LHCN-M2 (cell line): ENCODE results near the gene SOBP. TPM values are rescaled to one million over a fixed set of nuclear protein-coding genes. Genes with fewer than 3 reads are reported as not detected.

Source experiments
- DNase-seq: peaks from one replicate; pipeline ENCODE4 v3.0.0-alpha.2; 2012; ENCODE audit warnings: low read depth
- total RNA-seq: library from RNA; depleted of rRNA; stranded (reverse); fragments of >200 nt; gene quantifications from 2 replicates; pipeline ENCODE4 v1.2.3, GENCODE V29; 2014

Gene SOBP
- total RNA-seq, 1 experiment from 2014 or later = under 0.01 TPM

- no peak for DNase-seq
Observed at GRCh38 chr6:107689190-107689589, 199.3 kb downstream of the SOBP start.

DNA sequence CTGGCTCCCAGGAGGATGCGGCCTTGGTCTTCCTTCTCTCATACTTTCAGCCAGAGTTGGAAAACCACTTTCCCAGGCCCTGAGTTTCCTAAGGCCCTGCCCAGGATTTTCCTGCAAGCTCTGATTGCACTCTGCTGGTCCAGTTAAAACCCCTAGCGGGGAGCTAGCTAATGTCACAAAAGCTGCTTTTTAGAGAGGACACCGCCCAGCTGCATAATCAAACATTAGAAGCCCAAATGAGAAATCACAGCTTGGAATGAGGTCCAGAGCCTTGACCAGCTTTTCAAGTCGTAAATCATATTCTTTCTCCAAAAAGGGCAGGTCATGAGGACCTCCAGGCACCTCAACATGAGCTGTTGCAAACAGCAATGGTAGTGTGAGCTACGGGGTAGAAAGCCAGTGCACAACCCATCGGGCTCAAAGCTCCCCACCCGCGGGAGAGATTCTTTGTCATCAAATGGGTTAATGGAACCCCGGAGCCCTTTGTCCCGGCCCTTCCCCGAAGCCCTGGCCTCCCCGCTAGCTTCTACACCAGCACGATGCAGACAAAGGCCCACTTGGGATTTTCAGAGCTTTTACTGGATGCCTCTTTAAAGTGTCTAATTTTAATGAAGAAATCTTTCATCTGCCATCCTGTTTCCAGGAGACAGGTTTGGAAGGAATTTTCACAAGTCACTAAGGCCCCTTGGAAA lies 200.2 kb downstream of the SOBP start:
- no peak for DNase-seq

- DNase-seq = no peak
Observed at GRCh38 chr6:107690643-107691061, 200.7 kb downstream of the SOBP start.

GRCh38 chr6:107691062-107691751 lies 201.3 kb downstream of the SOBP start:
- peak; percentile 97 for DNase-seq

DNA sequence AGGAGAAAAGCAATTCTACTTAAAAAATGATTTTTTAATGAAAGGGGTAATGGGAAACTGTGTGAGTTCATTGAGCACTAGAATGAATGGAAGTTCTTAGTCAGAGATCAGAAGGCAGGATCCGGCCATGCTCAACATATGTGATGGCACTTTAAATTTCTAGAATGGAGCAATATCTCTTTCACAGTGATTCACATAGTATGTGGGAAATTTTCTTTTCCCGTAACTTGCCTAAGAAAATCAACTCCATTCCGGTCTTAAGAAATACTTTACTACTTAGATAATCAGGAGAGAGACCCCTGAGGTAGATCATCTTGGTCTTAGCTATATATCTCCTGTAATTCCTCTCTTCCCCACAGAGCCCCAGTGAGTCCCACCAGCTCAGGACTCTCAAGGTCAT lies 202.4 kb downstream of the SOBP start:
- peak; percentile 68 for DNase-seq

DNA sequence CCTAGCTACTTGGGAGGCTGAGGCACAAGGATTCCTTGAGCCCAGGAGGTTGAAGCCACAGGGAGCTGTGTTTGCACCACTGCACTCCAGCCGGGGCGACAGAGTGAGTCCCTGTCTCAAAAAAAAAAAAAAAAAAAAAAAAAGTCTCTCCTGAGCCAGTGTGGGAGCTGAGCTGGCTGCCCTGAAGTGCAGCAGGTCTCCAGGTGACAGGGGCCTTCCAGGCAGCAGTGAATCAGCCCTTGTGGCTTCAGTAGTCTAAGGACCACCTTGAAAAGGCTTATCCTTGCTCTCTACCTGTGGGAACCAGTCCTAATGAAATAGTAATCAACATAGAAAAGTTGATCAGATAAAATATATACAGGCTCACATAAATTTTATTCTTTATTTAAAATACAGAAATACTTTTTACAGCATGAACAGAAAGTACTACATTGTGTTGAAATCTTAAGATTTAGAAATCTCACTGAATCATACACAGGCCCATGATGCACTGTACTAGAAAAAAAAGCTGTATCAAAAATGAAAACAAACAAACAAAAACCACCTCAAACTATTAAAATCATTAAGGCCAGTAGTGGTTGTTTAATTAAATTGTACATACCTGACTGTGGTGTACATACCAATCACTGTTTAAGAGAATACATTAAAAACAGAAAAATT lies 205.3 kb downstream of the SOBP start:
- no peak for DNase-seq

- no peak for DNase-seq
Observed at GRCh38 chr6:107697682-107698081, 207.8 kb downstream of the SOBP start.

DNA sequence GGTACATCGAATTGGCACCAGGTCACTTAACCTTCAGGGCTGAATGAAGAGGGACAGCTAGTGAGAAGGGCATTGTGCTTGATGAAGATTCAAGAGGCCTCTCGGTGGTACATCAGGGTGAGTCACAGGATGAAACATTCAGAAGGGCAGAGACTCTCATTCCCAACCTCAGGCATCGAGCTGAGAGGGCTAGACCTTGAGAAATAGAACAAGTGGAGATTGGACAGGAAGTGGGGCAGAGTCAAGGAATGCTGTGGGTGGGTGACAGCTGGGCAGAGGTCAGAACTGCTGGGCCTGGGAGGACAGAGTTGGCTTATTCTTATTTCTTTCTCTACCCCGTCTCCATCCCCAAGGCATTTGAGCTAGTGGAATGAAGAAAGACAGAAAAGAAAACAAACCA lies 208.2 kb downstream of the SOBP start:
- peak; percentile 99 for DNase-seq

DNA sequence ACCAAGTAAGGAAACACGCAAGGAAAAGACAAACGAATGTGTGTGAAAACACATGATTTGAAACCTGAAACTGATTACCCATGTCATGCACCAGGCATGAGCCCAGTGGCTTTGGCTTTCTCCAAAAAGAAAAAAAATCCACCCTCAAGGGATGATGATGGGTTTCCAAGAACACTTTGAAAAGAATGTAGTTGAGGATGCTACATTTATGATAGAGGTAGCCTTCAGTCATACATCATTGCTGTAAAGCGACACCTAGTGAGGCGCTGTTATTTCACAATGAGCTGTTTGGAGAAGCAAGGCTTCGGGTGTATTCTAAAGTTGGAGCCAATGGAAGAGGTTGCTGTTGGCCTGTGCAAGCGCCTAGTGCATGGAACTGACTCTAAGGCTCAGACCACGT lies 209.3 kb downstream of the SOBP start:
- peak; percentile 39 for DNase-seq

DNA sequence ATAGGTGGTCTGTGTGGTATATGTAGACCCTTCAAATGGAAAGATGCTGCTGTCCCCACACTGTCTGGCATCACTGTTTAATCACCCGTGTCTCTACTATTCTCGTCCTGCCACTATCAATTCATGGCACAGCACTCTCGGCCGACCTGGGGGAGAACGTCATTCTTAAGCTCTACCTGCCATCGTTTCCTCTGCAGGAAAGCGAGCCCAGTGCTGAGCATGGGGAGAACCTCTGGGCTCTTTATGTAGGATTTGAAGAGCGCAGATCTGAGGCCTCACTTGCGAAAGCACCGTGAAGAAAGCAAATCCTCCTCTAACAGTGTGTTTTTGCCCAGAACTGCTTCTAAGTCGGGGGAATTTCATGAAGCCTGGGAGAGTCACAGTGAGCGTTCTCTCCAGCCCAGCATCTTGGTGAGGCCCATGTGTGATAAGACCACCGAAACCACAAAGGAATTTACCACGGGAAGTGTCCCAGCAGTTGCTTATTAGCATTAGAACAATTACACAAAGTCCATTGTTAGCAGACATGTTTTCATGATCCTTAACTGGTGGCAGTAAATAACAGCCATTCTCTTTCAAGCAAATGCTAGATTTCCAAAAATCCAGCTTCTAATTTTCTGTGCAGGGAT lies 209.9 kb downstream of the SOBP start:
- no peak for DNase-seq

- DNase-seq = no peak
Observed at GRCh38 chr6:107703606-107704005, 213.7 kb downstream of the SOBP start.

DNA sequence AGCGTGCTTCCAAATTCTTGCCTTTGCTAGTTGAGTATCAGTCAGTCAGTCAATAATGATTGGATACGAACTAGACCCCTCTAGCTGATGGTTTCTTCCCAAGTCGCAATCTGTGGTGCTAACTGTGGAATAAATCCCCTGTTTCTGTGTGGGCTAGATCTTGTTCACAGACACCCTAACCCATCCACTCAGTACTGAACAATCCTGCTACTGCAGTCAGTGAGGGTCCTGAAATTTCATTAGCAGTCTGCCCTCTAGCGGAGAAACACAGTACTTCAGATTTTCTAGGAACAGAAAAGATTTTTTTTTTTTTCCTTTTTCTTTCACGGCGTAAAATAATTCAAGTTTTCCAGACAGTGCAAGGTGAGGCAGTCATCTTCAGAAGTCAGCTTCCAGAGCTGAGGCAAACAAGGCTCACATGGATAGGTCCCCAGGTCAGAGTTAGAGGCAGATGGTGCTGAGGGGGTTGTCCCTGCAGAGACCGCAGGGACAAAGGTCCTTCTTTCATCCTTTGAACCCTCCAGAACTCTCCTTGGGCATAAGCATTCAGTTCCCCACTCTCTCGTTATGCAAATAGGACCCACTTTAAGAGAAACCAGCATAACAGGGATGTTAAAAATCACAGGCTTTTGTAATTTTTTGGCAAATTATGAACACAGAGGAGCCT lies 214.6 kb downstream of the SOBP start:
- peak; percentile 57 for DNase-seq

DNA sequence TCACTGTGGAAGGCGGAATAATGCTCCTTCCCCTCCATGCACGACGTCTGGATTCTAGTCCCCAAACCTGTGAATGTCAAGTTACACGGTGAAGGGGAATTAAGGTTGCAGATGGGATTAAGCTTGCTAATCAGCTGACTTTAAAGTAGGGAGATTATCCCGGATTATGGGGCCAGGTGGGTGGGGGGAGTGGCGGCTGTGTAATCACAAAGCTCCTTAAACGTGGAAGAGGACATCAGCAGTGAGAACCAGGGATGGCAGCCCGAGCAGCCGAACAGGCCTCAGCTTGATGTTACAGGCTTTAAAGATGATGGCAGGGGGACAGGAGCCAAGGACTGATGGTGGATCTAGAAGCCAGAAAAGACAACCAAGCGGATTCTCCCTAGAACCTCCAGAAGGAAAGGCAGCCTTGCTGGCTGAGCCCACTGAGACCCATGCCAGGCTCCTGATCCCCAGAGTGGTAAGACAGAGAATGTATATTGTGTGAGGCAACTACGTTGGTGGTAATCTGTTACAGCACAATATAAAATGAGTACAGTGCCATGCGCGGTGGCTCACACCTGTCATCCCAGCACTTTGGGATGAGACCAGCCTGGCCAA lies 216.7 kb downstream of the SOBP start:
- DNase-seq = no peak

DNA sequence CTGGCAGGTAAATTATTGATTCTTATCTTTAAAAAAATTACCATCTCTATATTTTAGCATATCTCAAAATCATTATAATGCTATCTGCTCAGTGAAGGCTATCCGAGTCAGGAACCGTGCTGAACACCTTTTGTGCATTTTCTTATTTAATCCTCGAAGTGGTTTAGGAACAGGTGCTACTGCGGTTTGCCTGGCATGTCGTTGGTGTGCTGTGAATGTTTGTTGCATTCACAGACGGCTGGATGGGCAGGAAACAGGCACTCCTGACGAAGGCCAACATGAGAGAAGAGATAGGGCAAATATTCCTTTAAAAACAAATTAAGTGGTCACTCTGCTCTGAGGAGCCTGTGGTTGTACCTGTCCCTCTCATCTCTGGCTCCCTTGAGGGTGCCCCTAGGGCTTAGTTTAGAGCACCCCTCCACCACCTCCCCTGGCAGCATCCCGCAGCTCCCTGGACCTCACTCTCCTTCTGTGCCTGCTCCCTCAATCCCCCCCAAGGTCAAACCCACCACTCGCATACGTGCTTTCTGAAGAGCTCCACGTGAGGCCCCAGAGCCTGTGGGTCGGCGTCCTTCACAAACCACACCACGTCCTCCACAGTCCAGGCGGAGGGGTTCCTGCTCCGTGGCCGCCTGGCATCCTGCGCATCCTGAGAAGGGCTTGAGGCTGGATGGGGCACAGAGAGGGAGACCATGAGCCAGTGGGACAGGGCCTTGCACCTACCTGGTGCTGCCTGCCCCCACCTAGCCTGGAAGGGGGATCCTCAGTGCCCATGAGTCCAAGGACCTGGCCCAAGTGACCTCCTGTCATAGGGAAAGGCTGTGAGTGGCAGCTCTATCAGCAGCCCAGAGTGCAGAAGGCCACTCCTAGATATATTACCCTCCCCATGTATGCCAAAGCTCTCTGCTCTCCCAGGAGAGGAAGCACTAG lies 217.7 kb downstream of the SOBP start:
- DNase-seq = no peak

GRCh38 chr6:107708435-107708834 lies 218.5 kb downstream of the SOBP start:
- DNase-seq = no peak

DNA sequence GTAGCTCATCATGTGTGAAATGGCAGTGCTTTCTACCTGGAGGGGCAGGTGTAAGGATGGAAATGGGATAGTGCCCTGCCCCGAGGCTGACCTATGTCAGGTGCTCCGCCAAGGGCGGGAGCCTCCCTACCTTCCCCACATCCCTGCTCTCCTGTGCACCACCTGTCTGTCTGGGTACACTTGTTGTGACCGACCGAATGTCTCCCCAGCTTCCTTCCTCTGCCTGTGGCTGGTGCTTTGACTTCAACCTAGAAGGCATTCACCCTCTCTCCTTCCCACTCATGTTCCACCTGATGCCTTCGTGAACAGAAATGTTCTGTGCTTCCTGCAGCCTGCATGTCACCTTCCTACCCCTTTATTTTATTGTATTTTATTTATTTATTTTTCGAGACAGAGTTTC lies 219.4 kb downstream of the SOBP start:
- DNase-seq = no peak
